Measurements from ENCODE around the gene NDST1. TPM values are rescaled to one million over a fixed set of nuclear protein-coding genes. Genes with fewer than 3 reads are reported as not detected.

The NDST1 gene
- total and polyA plus RNA-seq, 2 donors (not counting 3 experiments of a cell fraction or from before 2014, with no cell fraction given) = 38.6 to 102 TPM

GRCh38 chr5:150525781-150526180 lies 17.9 kb downstream of the NDST1 start:
- ChIA-PET CTCF (interaction anchor here (1.8 to 5.4 kb wide), 5 partner anchors 15 to 76 kb away, joined by 4 to 78 read pairs (median 32); partner anchors contain the start of gene RPS14), POLR2A (no interaction called here)
- no TSS peak for BruUV-seq (replicated peaks)
- Histone ChIP-seq H3K27ac (ENCODE audit: insufficient read depth, low read depth, low read length) (no peak overlapping the region), H3K9ac (replicated peaks; ENCODE audit: extremely low read depth, insufficient read depth, low read length) (no peak overlapping the region), H3K27me3 (ENCODE audit: control insufficient read depth in 2 of 2, insufficient read depth in 2 of 2, low read length in 2 of 2) (no peaks in the 10 kb centered on the region), H4K20me1 (replicated peaks; ENCODE audit: control insufficient read depth, extremely low read depth, insufficient read depth, low read length) (no peaks in the 10 kb centered on the region), H3K79me2 (ENCODE audit: control insufficient read depth, insufficient read depth, low read length) (peaks cover 20% of the 10 kb centered on the region), H3K4me2 (ENCODE audit: insufficient read depth, low read length) (no peak overlapping the region), H2AFZ (ENCODE audit: low read depth, low read length) (no peak overlapping the region), H3K36me3 (ENCODE audit: control insufficient read depth in 2 of 2, extremely low read depth in 1 of 2, insufficient read depth in 2 of 2, low read length in 2 of 2) (peaks cover 0 to 30% of the 10 kb centered on the region in 2 experiments), H3K4me3 (replicated peaks in 1 of 3; ENCODE audit: insufficient read depth in 1 of 3, low read depth in 1 of 3, low read length in 3 of 3) (no peak overlapping the region), H3K9me3 (replicated peaks; ENCODE audit: control insufficient read depth, insufficient read depth, low read length) (no peaks in the 10 kb centered on the region), H3K9me1 (replicated peaks; ENCODE audit: control insufficient read depth, extremely low read depth, insufficient read depth, low read length) (no peaks in the 10 kb centered on the region), H3K4me1 (ENCODE audit: control insufficient read depth, extremely low read depth, insufficient read depth, low read length) (no peaks in the 10 kb centered on the region)
- FAIRE-seq = no peak
- TF ChIP-seq CTCF (IDR thresholded peaks at IDR 0.05; ENCODE audit: extremely low read depth in 1 of 2, insufficient read depth in 1 of 2, low read depth in 1 of 2, low read length in 2 of 2) (no peak), EZH2 (IDR thresholded peaks at IDR 0.05; ENCODE audit: borderline replicate concordance, low read depth, low read length, severe bottlenecking) (no peak), POLR2AphosphoS5 (IDR thresholded peaks at IDR 0.05; ENCODE audit: insufficient read depth, low read depth, low read length) (no peak), FOS (IDR thresholded peaks at IDR 0.05; ENCODE audit: borderline replicate concordance, insufficient read depth, low read length) (no peak), JUN (IDR thresholded peaks at IDR 0.05; ENCODE audit: borderline replicate concordance, insufficient read depth, insufficient read length, low read depth) (no peak), GATA2 (IDR thresholded peaks at IDR 0.05; ENCODE audit: insufficient read depth, insufficient read length, low read depth, low read length) (no peak)
- intact Hi-C loops (cut with micrococcal nuclease) = no loop called here
- no peak for DNase-seq (ENCODE audit: low read depth, low spot score)
- dilution Hi-C loops (cut with MboI; ENCODE audit: extremely low pct_ligation_motif_present, low sequenced_read_pairs) = no loop called here

All from endothelial cell of umbilical vein (primary cell).